Neuronal stem cell (in vitro differentiated cells): ENCODE results near the gene CDH12.

Source experiments
- DNase-seq: peaks from one replicate; pipeline ENCODE4 v3.0.0-alpha.2; 2013; ENCODE audit warnings: low spot score
- H2AFZ ChIP-seq: one replicate; pipeline ENCODE4 v1.6.1; 2013; ENCODE audit warnings: mild to moderate bottlenecking, low read length, inconsistent platforms
- H2AK5ac ChIP-seq: 2 replicates; pipeline ENCODE4 v1.6.1; 2013; ENCODE audit warnings: low read depth, mild to moderate bottlenecking, inconsistent platforms, low read length, moderate library complexity, mixed read lengths
- H2BK120ac ChIP-seq: 2 replicates; pipeline ENCODE4 v1.6.1; 2013; ENCODE audit warnings: low read depth, mild to moderate bottlenecking, inconsistent platforms, low read length, moderate library complexity, mixed read lengths
- H2BK12ac ChIP-seq: one replicate; pipeline ENCODE4 v1.6.1; 2013; ENCODE audit warnings: low read length, inconsistent platforms
- H2BK15ac ChIP-seq: 2 replicates; pipeline ENCODE4 v1.6.1; 2013; ENCODE audit warnings: mild to moderate bottlenecking, low read length, inconsistent platforms, mixed read lengths
- H2BK5ac ChIP-seq: one replicate; pipeline ENCODE4 v1.6.1; 2013; ENCODE audit warnings: inconsistent platforms, mild to moderate bottlenecking, low read length, moderate library complexity
- H3K14ac ChIP-seq: one replicate; pipeline ENCODE4 v1.6.1; 2013; ENCODE audit warnings: low read length, inconsistent platforms
- H3K18ac ChIP-seq: 2 replicates; pipeline ENCODE4 v1.6.1; 2013; ENCODE audit warnings: low read length, inconsistent platforms
- H3K23ac ChIP-seq: 2 replicates; pipeline ENCODE4 v1.6.1; 2013; ENCODE audit warnings: low read depth, mild to moderate bottlenecking, mixed read lengths, low read length, inconsistent platforms; ENCODE audit not compliant: poor library complexity
- H3K27ac ChIP-seq: replicated peaks from 3 replicates; pipeline ENCODE4 v1.5.1; 2013; ENCODE audit warnings: low read length, inconsistent platforms
- H3K27me3 ChIP-seq, 3 experiments: 2 replicates each; pipeline ENCODE4 v1.6.1; 2013; ENCODE audit warnings: low read length in 3 of 3, mild to moderate bottlenecking in 2 of 3, inconsistent platforms in 1 of 3, low read depth in 1 of 3, mixed read lengths in 1 of 3, moderate library complexity in 1 of 3; ENCODE audit not compliant: control insufficient read depth in 3 of 3, insufficient read depth in 3 of 3
- H3K36me3 ChIP-seq, 2 donors: replicated peaks in 1 of 2; 2 replicates each; pipeline ENCODE4 v1.6.1; 2013; ENCODE audit warnings: low read length in 2 of 2; ENCODE audit not compliant: control insufficient read depth in 2 of 2, insufficient read depth in 2 of 2
- H3K4ac ChIP-seq: 2 replicates; pipeline ENCODE4 v1.6.1; 2013; ENCODE audit warnings: inconsistent platforms, mild to moderate bottlenecking, low read length, moderate library complexity
- H3K4me1 ChIP-seq, 2 donors: 1 replicate in 1 of 2; 2 replicates in 1 of 2; pipeline ENCODE4 v1.6.1; 2013; ENCODE audit warnings: low read length in 2 of 2, low read depth in 1 of 2; ENCODE audit not compliant: control insufficient read depth in 2 of 2, insufficient read depth in 1 of 2
- H3K4me2 ChIP-seq: one replicate; pipeline ENCODE4 v1.6.1; 2013; ENCODE audit warnings: mild to moderate bottlenecking, low read length, inconsistent platforms; ENCODE audit not compliant: insufficient read depth, poor library complexity, severe bottlenecking
- H3K4me3 ChIP-seq, 2 donors: 2 replicates each; pipeline ENCODE4 v1.5.1; 2013; ENCODE audit warnings: low read length in 2 of 2, mild to moderate bottlenecking in 2 of 2, inconsistent platforms in 1 of 2, moderate library complexity in 1 of 2
- H3K79me1 ChIP-seq: one replicate; pipeline ENCODE4 v1.6.1; 2013; ENCODE audit warnings: low read depth, mild to moderate bottlenecking, inconsistent platforms, low read length, moderate library complexity
- H3K9ac ChIP-seq: one replicate; pipeline ENCODE4 v1.6.1; 2013; ENCODE audit warnings: mild to moderate bottlenecking, low read depth, low read length, inconsistent platforms; ENCODE audit not compliant: poor library complexity
- H3K9me3 ChIP-seq, 2 donors: replicated peaks in 1 of 2; 2 replicates each; pipeline versions ENCODE3 to v1.6.1; 2013; ENCODE audit warnings: low read length in 2 of 2, mild to moderate bottlenecking in 2 of 2, inconsistent platforms in 1 of 2, low read depth in 1 of 2, mixed read lengths in 1 of 2, moderate library complexity in 1 of 2; ENCODE audit not compliant: control insufficient read depth in 2 of 2, insufficient read depth in 1 of 2
- H4K8ac ChIP-seq: one replicate; pipeline ENCODE4 v1.6.1; 2013; ENCODE audit warnings: low read depth, mild to moderate bottlenecking, inconsistent platforms, low read length, moderate library complexity
- H4K91ac ChIP-seq: one replicate; pipeline ENCODE4 v1.6.1; 2013; ENCODE audit warnings: low read length, low read depth, mild to moderate bottlenecking, inconsistent platforms; ENCODE audit not compliant: poor library complexity
- whole genome bisulfite sequencing, 2 donors: extraction: QIAGEN DNeasy Blood & Tissue Kit; methylation state at CpG; one replicate each; pipeline ENCODE4 v1.1.7; 2013; ENCODE audit warnings: missing lambda C conversion rate in 2 of 2, mixed read lengths in 1 of 2; ENCODE audit not compliant: insufficient read length in 2 of 2, insufficient replicate concordance in 1 of 2; ENCODE audit errors: extremely low coverage in 2 of 2; 5-methylcytosine and 5-hydroxymethylcytosine counted together

Gene CDH12

DNA sequence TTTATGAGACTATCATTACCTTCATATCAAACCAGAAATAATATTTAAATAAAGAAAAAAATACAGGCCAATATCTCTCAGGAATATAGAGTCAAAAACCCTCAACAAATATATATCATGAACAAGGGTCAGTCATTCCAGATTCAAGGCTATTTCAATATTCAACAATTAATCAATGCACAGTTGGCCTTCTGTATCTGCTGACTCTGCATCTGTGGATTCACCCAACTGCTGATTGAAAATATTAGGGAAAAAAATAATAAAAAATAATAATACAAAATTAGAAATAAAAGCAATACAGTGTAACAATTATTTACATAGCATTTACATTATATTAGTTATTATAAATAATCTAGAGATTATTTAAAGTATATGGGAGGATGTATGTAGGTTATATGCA is 1114.0 kb downstream of the CDH12 start:
- no peak overlapping the region for H2BK15ac ChIP-seq
- H2AFZ ChIP-seq, result no peak overlapping the region
- no peak overlapping the region for H3K9ac ChIP-seq
- no peak overlapping the region for H3K18ac ChIP-seq
- no peak overlapping the region for H3K14ac ChIP-seq
- no peaks in the 10 kb centered on the region for H3K79me1 ChIP-seq
- no peak overlapping the region for H2AK5ac ChIP-seq
- H3K27ac ChIP-seq, result no peak overlapping the region
- no peak overlapping the region for H4K8ac ChIP-seq
- no peak overlapping the region for H2BK120ac ChIP-seq
- no peak overlapping the region for H3K4ac ChIP-seq
- no peak overlapping the region for H3K4me3 ChIP-seq
- H2BK5ac ChIP-seq, result no peak overlapping the region
- no peak overlapping the region for H3K23ac ChIP-seq
- no peak overlapping the region for H2BK12ac ChIP-seq
- no peaks in the 10 kb centered on the region for H3K4me1 ChIP-seq
- H3K36me3 ChIP-seq, result no peaks in the 10 kb centered on the region
- H4K91ac ChIP-seq, result no peak overlapping the region
- H3K9me3 ChIP-seq, result no peaks in the 10 kb centered on the region
- H3K4me2 ChIP-seq, result no peak overlapping the region
- no peak for DNase-seq
- H3K27me3 ChIP-seq, result no peaks in the 10 kb centered on the region

DNA sequence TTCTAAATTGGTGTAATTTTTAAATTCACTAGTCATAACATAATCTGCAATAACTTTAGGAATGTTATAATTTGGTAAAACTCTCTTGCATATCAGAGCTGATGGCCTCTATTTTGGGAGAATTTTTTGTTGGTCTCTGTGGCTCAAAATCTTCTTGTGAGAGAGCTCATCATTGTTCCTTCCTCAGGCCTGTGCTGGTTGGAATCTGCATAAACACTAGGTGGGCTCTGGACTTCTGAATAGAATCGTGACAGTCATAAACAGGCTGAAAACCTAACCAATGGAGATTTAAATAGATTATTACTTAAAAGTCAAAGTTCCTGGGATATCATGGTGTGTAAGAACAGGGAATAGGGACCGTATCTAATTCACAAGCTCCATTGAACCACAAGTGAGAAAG is 1129.6 kb downstream of the CDH12 start:
- Histone ChIP-seq H2BK12ac (no peak overlapping the region), H4K91ac (no peak overlapping the region), H3K4me1 (no peaks in the 10 kb centered on the region), H2BK5ac (no peak overlapping the region), H3K9ac (no peak overlapping the region), H2BK15ac (no peak overlapping the region), H3K4ac (no peak overlapping the region), H3K36me3 (no peaks in the 10 kb centered on the region), H3K14ac (no peak overlapping the region), H2AK5ac (no peak overlapping the region), H4K8ac (no peak overlapping the region), H2BK120ac (no peak overlapping the region), H3K18ac (no peak overlapping the region), H2AFZ (peak overlapping the region; percentile 43), H3K79me1 (no peaks in the 10 kb centered on the region), H3K4me2 (no peak overlapping the region), H3K9me3 (no peaks in the 10 kb centered on the region), H3K4me3 (no peak overlapping the region), H3K27me3 (no peaks in the 10 kb centered on the region), H3K23ac (no peak overlapping the region), H3K27ac (no peak overlapping the region)
- no CpG with 5 or more reads among the region's 2 CpGs for WGBS, 2 donors
- DNase-seq, result no peak

DNA sequence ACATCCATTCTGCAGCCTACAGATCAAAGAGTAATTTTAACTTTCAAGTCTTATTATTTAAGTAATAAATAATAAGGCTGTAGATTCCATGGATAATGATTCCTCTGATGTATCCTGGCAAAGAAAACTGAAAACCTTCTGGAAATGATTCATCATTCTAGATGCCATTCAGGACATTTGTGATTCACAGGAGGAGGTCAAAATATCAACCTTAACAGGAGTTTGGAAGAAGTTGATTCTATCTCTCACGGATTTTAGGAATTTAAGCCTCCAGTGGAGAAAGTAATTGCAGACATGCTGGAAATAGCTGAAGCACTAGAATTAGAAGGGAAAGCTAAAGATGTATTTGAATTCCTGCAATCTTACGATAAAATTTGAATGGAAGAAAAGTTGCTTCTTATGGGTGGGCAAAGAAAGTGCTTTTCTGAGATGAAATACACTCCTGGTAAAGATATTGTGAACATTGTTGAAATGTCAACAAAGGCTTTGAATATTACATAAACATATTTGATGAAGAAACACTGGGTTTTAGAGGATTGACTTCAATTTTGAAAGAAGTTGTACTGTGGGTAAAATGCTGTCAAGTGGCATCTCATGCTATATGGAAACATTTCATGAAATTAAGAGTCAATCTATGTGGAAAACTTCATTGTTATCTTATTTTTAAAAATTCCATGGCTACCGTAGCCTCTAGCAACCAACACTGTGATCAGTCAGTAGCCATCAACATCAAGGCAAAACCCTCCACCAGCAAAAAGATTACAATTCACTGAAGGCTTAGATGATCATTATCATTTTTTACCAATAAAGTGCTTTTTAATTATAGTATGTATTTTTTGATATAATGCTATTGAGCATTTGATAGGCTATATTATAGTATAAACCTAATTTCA is 1141.0 kb downstream of the CDH12 start:
- H4K91ac ChIP-seq, result no peak overlapping the region
- no peak overlapping the region for H2BK12ac ChIP-seq
- no peak overlapping the region for H2AFZ ChIP-seq
- no peak overlapping the region for H3K4me3 ChIP-seq
- H3K9me3 ChIP-seq, result no peaks in the 10 kb centered on the region
- no peaks in the 10 kb centered on the region for H3K79me1 ChIP-seq
- no CpG with 5 or more reads among the region's 3 CpGs for WGBS, 2 donors
- H2AK5ac ChIP-seq, result no peak overlapping the region
- H3K4me2 ChIP-seq, result no peak overlapping the region
- no peak for DNase-seq
- H4K8ac ChIP-seq, result no peak overlapping the region
- no peak overlapping the region for H3K23ac ChIP-seq
- H3K18ac ChIP-seq, result no peak overlapping the region
- no peak overlapping the region for H3K9ac ChIP-seq
- H2BK120ac ChIP-seq, result no peak overlapping the region
- H2BK15ac ChIP-seq, result no peak overlapping the region
- no peak overlapping the region for H3K27ac ChIP-seq
- no peaks in the 10 kb centered on the region for H3K4me1 ChIP-seq
- no peak overlapping the region for H3K4ac ChIP-seq
- no peaks in the 10 kb centered on the region for H3K27me3 ChIP-seq
- H2BK5ac ChIP-seq, result no peak overlapping the region
- no peak overlapping the region for H3K14ac ChIP-seq
- H3K36me3 ChIP-seq, result no peaks in the 10 kb centered on the region

DNA sequence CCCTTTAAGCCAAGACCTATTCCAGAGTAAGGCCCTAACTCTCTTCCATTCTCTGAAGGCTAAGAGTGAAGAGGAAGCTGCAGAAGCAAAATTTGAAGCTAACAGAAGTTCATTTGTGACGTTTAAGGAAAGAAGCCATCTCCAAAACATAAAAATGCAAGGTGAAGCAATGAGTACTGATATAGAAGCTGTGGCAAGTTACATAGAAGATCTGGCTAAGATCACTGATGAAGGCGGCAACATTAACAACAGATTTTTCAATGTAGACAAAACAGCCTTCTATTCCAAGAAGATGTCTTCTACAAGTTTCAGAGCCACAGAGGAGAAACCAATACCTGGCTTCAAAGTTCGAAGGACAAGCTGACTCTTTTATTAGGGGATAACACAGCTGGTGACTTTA is 1143.4 kb downstream of the CDH12 start:
- H3K4me3 ChIP-seq, result no peak overlapping the region
- H3K9me3 ChIP-seq, result no peaks in the 10 kb centered on the region
- WGBS, 2 donors, result no CpG with 5 or more reads among the region's 3 CpGs
- H3K18ac ChIP-seq, result no peak overlapping the region
- H2BK5ac ChIP-seq, result no peak overlapping the region
- H3K9ac ChIP-seq, result no peak overlapping the region
- H3K79me1 ChIP-seq, result no peaks in the 10 kb centered on the region
- no peak overlapping the region for H2AFZ ChIP-seq
- H3K36me3 ChIP-seq, result no peaks in the 10 kb centered on the region
- no peak overlapping the region for H2BK120ac ChIP-seq
- no peaks in the 10 kb centered on the region for H3K4me1 ChIP-seq
- H4K8ac ChIP-seq, result no peak overlapping the region
- no peak overlapping the region for H3K23ac ChIP-seq
- no peak overlapping the region for H2AK5ac ChIP-seq
- no peak overlapping the region for H3K27ac ChIP-seq
- no peak overlapping the region for H3K14ac ChIP-seq
- DNase-seq, result no peak
- H3K27me3 ChIP-seq, result no peaks in the 10 kb centered on the region
- no peak overlapping the region for H3K4ac ChIP-seq
- no peak overlapping the region for H2BK12ac ChIP-seq
- no peak overlapping the region for H4K91ac ChIP-seq
- H2BK15ac ChIP-seq, result no peak overlapping the region
- no peak overlapping the region for H3K4me2 ChIP-seq
